HG03575 (cell line): ENCODE measurements around the gene HES6.

Experiments
- ATAC-seq: cut with Tn5 transposase; IDR thresholded peaks from one replicate; pipeline ENCODE4 v1.9.1; 2021; ENCODE audit not compliant: unreplicated experiment, insufficient number of reproducible peaks, low FRiP score; ENCODE audit errors: extremely low read depth

Gene HES6

DNA sequence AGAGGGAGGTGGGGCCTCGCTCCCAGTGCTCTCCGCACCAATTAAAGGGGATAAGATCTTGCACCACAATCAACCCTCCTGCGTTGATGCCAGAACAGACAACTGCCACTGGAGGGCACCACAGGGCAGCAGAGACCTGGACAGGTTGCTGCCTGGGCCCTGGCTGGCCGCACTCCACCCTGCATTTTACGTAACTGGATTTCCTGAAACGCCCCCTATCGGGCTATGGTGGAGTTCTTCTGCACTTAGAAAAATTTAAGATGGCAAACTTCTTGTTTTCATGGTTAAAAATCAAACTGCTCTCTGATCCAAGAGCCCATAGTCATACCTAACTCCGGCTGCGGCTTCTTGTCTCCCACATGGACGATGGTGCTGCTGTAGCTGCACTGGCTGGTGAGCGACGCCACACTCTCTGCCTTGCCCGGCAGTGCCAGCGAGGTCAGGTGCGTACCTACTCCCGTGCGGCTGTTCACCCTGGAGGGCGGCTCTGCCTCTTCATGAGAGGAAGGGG lies 16.8 kb upstream of the HES6 start:
- no peak for ATAC-seq

GRCh38 chr2:238256111-238256510 lies 16.3 kb upstream of the HES6 start:
- no peak for ATAC-seq

- ATAC-seq: no peak
Observed at GRCh38 chr2:238255636-238256035, 15.8 kb upstream of the HES6 start.

- ATAC-seq: no peak
Observed at GRCh38 chr2:238255151-238255551, 15.3 kb upstream of the HES6 start.

DNA sequence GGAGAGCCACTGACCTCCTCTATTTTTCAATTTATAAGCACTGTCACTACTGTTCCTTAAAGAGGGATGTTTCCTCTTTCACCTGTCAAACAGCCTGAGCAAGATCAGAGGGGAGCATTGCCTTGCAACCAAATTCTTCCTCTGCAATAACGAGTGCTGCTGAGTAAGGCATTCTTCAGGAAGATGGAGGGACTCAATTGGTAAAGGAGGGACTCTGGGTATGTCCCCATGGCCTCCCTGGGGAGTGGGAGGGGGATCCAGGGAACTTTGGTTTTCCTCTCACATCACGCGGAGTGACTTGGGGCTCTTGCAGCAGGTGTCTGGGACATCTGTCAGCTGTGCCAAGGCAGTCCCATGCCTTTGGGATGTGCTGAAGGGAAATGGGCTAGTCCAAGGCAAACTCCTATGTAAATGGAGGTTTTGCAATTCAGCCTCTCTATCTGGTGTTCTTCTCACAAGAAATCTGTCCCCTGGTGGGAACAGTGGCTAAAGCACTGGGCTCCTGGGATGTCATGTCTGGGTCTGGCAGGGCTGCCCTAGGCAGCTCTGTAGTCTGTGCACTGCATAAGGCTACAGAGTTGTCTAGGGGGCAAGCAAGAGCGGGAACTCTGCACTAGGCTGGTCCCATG lies 14.4 kb upstream of the HES6 start:
- ATAC-seq: no peak

DNA sequence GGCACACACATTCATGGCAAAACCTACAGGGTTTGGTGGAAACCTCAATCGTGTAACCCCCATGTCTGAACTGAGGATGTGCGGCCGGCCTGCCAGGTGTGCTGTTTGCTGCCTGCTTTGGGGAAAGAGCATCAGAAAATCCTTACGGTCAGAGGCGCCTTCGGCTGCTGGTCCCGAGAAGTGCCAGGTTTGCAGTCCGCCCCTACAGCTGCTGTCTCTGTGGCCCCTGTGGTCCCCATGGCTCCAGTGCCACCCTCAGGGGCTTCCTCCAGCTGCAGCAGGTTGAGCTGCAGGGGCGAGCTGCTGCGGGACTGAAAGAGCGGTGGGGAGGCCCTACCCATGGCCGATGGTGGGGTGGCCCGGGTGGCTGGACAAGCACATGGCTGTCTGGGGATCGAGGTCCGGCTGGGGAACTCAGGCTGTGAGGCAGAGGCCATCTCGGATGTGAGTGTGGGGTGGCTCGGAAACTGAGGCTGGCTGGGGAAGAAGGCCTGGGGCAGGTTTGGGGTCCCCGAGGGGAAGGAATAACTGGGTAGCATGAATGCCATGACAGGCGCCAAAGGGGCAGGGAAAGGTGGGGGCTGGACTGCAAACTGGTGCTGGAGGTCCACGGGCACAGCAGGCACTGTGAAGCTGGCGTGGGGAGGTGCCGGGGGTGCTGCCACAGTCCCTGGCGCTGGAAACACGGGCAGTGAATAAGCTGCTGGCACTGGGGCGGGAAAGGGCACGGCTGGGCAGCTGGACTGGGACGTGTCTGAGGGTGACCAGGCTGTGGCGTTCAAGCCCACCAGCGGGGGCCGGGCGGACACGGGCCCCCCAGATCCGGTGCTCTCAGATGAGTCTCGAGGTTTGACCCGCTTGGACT lies 13.2 kb upstream of the HES6 start:
- no peak for ATAC-seq

DNA sequence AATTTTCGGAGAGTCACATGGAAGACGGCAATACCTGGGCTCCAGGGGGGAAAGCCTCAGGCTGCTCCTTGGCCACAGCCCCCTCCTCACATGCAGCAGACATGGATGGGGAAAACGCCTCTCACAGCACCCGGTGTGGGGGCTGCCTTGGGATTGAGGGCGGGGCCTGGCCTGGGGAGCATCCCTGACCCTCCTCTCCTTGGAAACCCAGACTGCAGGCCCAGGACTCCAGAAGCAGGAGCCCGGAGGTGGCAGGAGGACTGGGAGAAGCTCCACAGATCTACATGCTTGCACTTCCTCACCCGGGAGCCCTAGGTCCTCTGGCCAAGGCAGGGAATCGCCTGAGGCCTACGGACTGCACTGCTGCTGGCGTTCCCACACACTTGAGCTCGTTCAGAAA lies 12.1 kb upstream of the HES6 start:
- no peak for ATAC-seq

DNA sequence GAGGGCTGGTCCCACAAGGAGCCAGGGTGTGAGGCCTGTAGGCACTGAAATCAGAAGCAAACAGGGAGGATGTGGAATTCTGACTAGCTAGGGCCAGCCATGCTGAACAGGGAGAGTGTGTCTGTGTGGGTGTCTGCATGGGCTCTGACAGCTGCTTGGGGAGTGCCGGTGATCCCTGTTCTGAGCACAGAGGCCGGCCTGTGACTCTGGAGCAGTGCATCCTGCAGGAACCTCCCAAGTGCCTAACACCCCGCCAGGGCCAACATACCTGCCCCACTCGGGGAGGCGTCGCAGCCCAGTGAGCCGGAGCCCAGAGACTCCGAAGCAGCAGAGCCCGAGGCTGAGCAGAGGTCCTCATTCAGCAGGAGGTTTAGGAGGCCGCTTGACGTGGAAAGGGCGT lies 11.5 kb upstream of the HES6 start:
- ATAC-seq: no peak

- no peak for ATAC-seq
Observed at GRCh38 chr2:238250896-238251295, 11.1 kb upstream of the HES6 start.

- no peak for ATAC-seq
Observed at GRCh38 chr2:238247841-238248453, 8.1 kb upstream of the HES6 start.

- no peak for ATAC-seq
Observed at GRCh38 chr2:238247002-238247822, 7.4 kb upstream of the HES6 start.

DNA sequence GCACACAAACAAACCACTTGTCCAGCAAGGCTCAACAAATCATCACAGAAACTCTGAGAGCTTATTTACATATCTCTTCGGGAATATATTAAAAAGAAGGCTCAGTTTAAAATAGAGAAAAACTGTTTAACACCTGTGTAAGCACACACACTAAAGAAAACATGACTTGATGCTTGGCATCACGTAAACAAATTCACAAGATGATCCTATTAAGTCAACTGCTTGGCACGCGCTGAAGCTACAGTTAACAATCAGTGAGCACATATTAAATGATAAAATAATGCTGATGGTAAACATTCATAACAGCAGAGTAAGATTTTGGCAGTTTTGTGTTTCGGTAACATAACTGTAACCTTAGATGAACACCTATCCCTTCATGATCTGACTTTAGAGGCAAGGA lies 4.3 kb upstream of the HES6 start:
- no peak for ATAC-seq

DNA sequence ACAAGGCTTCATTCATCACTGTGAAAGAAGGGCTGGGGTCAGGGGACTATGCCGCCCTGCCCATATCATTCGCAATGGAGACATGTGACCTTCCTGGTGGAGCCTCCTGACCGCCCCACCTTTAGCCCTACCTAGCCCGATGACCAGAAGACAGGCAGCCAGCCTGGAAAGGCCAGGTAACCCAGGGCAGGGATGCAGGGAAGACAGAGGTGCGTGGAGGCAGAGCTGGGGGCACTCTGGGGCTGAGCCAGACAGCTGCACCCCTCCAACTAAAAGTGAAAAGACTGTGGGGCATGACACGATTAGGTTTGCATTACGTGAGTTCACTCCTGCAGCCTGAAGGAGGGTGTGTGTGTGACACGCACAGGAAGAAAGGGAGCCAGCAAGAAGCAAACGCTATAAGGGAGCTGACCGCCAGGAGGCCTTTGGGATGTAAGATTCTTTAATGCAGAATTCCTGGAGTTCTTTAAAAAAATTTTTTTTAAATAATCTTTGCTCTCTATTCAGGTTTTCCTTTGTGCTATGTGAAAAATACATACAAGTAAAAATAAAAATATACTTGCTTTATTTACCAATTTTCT lies 3.7 kb upstream of the HES6 start:
- ATAC-seq: no peak

DNA sequence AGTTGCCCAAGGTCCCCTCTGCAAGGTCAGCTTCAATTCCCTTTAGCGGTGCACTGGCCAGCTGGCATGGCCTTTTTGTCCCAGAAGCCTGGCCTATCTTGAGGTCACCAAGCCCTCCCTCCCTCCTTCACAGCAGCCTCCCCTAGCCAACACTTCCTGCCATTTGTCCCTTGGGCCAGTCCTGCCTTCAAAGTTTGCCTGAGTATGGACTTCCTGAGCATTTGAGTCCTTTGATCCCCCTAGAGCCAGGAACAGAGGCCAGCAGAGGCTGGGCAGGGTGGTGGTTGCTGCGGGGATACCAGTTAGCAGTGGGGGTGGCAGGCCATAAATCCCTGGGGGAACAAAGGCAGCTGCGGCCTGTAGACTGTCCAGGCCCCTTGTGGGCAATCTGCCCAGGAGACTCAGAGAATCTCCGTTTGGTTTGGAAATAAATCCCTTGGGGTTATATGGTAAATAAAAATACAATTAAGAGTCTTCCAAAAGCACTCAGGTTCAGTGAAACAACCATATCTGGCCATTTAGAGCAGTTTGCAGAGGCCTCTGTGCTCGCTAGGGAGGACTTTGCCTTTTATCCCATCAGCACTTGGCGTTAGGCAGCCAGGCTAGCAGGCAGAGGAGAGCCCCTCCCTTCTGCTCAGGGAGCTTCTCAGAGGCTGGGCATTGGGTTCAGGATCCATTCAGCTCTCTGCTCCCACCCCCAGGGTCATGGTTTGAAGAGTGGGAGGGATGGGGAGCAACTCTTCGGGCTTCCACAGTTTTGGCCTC lies 3.1 kb upstream of the HES6 start:
- ATAC-seq: no peak

- no peak for ATAC-seq
Observed at GRCh38 chr2:238241970-238242369, 2.1 kb upstream of the HES6 start.

DNA sequence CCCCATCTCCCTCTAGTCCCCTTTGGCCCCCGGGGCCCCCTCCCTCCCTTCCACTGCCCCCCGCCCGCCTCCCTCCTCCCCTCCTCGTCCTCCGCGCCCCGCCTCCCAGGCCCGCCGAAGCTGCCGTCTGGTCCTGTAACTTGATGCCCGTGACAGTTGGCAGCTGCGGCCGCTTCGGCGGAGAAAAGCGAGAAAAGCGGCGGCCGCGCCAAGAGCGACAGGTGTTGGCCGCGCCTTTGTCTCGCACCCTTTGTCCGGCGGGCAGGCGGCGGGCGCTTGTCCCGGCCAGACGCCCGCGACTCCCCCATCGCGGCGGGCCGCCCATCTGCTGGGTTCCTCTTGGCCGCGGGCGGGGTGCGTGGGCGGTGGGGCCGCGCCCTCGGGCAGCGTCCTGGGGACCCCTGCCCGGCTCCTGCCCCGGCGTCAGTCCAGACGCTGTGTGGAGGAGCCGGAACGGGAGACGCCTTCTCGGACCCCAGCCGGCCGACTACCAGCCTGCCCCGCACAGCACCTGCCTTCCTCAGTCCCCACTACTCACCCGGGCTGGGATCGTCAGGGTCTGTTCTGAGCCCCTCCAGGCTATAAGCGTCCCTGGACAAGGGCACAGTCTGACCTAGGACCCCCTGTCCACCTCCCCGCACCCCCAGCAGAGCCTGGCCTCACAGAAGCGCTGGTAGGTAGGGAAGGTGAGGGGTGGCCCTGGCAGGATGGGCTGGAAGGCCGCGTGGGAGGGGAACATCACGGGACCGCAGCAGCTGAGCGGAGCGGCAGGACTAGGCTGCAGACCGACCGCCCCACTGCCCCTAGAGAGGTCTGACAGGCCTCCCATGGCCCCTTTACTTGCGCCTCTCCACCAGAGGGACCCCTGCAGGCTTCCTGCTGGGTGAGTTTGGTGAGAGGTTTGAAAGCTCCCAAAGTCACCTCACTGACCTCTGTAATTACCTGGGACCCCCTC lies 1.2 kb upstream of the HES6 start:
- ATAC-seq: no peak

DNA sequence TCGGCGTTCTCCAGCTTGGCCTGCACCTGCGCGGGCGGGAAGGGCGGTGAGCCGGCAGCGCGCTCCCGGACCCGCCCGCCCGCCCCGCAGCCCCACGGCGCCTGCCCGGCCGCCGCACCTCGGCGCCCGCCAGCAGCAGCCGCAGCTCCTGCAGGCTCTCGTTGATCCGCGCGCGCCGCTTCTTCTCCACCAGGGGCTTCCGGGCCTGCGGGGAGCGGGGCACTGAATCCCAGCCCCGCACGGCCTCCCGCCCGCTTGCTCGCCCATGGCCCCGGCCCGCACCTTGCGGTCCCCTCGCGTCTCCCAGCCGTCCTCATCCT lies 335 bp downstream of the HES6 start:
- no peak for ATAC-seq
